OCI-M2 (cell line): ENCODE data around the gene PIAS4.

Experiments
- DNase-seq: peaks from one replicate; lab custom pipeline; 2025; ENCODE audit not compliant: unreplicated experiment; lab: John Stamatoyannopoulos, UW

Gene PIAS4

DNA sequence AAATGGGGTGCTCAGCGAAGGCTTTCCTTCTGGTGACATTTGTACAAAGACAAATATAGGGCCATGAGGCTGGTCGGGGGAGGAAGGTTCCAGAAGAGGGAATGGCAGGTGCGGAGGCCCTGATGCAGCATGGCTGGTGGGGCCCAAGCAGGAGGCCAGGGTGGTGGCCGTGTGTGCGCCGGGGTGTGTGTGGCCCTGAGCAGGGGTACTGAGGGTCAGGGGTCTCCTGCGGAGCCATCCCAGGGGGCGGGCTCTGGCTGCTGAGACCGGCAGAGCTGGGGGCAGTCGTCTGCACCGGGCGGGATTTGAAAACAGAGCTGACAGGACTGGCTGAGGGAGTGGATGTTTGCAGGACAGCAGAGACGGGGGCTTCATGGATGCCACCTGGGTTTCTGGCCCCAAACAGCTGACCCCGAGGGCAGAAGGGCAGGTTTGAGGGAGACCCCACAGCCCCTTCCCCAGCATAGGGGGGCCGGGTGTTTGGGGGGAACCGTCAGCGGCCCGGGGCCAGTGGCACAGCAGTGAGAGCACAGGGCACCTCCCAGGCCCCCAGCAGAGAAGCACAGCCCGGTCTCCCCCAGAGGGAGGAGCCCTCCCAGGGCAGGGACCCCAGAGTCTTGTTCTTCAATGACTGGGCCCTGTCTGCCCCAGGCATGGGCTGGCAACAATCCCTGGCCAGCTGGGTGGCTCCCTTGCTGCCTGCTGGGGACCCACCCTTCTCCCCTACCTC, 11.4 kb downstream of the PIAS4 start:
- DNase-seq = no peak

DNA sequence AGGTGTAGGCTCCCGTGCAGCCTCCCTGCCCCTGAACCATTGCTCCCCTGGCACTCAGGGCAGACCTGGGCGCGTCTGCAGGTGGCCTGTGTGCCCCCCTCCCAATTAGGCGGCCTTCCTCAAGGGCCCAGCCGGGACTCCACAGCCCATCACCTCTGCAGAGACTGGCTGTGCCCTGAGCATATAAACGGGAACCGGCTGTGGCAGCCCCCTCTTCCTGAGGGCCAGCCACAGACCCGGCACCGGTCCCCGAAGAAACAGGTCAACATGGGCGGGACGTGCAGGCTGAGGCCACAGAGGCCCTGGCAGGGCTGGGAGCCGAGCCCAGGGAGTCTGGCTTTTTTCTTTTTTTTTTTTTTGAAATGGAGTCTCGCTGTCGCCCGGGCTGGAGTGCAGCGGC, 12.0 kb downstream of the PIAS4 start:
- no peak for DNase-seq

DNA sequence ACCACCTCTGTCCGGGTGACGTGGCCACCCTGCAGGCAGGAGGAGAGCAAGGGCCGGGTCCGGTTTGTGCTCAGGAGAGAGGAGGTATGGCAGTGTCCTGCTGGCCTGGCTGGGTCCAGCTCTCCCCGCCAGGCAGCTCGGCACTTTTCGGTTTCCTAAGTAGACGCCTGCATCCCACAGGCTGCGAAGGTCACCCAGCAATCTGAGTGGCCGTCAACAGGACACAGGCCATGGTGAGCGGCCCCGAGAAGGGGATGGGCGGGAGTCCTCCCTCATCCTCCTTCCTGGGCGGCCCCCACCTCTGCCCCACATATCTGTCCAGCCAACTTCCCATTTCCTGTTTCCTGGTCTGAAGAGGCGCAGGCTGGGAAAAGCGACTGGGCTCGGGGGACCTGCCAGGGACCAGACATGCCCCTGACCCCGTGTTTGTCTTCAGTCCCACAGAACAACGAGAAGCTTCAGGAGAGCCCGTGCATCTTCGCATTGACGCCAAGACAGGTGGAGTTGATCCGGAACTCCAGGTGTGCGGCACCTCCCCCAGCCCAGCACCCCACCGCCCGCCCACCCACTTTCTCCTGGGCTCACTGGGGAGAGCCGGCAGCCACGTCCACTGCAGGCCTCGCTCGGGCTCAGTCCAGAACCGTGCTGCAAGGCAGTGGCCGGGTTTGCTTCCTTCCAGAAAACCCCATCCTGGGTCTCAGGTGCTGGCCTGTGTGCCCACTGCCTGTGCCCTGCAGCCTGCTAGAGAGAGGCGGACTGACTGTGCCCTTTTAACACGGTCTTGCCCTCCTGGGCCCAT, 16.3 kb downstream of the PIAS4 start:
- no peak for DNase-seq

DNA sequence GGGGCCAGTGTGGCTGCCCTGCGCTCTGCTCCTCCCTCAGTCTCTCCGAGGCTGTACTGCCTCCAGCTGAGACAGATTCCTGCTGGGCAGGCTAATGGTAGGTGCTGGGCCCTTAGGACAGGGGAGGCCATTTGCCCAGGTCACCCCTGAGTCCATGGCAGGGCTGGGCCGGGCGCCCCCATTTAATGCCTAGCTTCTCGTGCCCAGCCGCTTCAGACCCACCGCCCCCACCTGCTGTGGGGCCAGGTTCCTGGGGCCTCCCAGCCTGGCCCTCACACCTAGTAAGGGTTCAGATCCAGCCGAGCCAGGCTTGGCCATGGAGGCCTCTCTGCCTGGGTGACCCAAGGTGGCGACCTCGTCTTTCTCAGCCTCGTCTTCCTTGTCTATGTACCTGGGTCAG, 17.8 kb downstream of the PIAS4 start:
- no peak for DNase-seq

DNA sequence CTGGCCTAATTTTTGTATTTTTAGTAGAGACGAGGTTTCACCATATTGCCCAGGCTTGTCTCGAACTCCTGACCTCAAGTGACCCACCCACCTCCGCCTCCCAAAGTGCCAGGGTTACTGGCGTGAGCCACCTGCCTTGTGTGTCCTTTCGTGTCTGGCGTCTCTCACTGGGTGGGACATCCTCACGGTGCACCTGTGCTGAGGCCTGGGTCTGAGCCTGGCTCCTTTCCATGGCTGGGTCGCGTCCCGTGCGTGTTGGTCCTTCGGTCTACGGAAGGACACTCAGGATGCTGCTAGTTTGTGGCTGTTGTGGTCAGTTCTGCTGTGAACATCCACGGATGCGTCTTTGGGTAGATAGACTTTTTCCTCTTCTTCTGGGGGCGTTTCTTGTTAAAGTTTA, 19.6 kb downstream of the PIAS4 start:
- no peak for DNase-seq

DNA sequence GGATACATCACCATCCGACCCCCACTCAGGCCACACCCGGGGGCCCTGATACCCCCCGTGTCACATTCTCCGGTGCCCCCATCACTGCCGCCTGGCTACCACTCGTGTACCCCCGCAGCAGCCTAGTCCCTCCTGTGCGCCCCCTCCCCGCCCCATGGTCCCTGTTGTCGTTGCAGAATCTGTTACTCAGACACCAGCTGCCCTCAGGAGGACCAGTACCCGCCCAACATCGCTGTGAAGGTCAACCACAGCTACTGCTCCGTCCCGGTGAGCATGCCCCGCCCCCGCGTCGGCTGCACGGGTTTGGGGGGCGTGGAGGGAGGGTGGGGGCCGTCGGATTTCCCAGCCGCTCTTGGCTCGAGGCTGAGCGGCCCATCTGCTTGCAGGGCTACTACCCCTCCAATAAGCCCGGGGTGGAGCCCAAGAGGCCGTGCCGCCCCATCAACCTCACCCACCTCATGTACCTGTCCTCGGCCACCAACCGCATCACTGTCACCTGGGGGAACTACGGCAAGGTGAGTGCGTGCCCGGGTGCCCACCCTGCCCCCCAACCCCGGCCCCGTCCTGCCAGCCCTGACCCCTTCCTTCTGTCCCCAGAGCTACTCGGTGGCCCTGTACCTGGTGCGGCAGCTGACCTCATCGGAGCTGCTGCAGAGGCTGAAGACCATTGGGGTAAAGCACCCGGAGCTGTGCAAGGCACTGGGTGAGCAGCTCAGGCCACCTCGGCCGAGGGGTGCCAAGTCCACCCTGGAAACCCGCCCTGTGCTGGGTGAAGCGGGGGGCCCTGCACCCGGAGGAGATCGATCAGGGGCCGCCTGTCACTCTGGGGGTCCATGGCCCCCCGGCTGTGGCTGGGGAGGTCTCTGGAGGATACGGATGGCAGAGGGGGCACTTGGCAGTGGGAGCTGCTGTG, 21.1 kb downstream of the PIAS4 start:
- no peak for DNase-seq

DNA sequence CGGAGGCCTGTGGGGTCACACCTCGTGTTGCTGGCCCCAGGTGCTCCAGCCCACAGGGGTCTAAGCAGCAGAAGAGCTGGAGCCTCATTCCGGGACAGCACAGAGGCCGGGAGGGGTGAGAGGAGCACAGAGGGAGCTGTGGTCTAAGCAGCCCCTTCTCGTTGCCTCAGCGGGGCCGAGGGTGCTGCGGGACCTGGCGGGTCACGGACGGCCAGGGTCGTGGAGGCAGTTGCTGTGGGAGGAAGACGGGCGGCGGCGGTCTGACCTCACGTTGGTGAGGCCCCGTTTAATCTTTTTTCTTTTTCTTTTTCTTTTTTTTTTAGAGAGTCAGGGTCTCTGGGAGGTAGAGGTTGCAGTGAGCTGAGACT, 21.7 kb downstream of the PIAS4 start:
- DNase-seq = no peak

DNA sequence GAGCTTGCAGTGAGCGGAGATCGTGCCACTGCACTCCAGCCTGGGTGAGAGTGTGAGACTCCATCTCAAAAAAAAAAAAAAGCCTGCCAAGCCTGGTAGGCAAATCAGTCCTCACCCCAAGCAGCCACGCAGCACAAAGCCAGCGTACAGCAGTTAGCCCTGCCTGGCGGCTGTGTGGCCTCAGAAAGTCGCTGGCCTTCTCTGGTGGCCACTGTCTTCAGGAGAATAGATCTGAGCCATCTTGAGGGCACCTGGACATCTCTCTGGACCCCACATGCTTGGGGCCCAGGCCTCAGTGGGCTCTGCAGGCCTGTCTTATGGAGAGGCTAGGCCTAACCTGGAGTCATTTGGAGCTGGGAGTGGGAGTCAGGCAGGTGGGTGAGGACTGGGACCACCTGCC, 23.0 kb downstream of the PIAS4 start:
- no peak for DNase-seq

DNA sequence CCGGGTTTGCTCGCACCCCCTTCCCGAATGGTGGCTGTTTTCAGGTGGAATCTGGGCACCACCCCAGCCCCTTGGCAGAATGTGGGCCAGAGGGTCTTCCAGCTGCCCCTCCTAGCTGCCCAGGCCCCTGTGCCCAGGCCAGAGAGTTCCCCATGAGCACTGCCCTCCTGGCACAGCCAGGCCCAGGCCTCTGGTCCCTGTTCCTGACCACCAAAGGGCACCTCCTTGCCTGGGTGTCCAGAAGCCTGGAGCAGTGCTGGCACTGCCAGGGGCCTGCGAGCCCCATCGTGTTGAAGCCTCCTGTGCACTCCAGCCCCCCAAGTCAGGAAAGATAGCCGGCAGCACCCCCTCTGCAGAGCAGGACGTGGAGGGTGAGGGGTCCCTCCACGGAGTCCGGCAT, 23.4 kb downstream of the PIAS4 start:
- DNase-seq = no peak

DNA sequence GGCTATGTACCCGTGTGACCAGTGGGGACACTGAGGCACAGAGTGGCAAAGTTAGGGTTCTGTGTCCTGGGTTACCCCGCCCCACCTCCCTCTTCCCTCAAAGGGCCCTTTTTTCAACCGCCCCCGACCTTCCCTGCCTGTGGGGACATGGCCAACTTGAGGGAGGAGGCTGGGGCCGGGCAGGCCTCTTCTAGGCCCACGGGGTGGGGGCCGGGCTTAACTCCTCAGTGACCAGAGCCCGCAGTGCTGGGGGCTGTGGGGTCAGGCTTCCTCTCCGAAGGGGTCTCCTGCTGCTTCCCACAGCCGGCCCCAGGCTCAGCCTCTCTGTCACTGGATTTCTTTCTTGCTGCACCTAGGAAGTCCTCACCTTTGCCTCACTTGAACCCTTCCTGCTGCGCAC, 23.9 kb downstream of the PIAS4 start:
- DNase-seq = no peak

DNA sequence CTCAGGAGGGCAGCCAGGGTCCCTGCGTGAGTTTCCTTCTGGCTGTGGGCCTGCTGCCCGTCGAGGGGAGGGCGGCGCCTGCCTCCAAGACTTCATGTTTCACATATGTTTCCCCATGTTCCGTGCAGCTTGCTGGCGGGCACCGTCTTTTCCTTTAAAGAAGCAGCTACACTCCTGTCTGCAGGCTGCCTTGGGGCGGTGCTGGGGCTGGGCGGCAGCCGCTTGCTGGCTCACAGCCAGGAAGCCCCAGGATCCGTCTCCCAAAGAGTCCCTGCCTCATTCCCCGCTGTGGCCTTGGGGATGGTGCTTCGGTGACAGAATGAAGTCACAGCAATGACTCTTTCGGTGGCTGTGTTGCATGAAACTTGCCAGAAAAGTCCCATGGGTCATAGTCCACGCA, 24.9 kb downstream of the PIAS4 start:
- DNase-seq = no peak

DNA sequence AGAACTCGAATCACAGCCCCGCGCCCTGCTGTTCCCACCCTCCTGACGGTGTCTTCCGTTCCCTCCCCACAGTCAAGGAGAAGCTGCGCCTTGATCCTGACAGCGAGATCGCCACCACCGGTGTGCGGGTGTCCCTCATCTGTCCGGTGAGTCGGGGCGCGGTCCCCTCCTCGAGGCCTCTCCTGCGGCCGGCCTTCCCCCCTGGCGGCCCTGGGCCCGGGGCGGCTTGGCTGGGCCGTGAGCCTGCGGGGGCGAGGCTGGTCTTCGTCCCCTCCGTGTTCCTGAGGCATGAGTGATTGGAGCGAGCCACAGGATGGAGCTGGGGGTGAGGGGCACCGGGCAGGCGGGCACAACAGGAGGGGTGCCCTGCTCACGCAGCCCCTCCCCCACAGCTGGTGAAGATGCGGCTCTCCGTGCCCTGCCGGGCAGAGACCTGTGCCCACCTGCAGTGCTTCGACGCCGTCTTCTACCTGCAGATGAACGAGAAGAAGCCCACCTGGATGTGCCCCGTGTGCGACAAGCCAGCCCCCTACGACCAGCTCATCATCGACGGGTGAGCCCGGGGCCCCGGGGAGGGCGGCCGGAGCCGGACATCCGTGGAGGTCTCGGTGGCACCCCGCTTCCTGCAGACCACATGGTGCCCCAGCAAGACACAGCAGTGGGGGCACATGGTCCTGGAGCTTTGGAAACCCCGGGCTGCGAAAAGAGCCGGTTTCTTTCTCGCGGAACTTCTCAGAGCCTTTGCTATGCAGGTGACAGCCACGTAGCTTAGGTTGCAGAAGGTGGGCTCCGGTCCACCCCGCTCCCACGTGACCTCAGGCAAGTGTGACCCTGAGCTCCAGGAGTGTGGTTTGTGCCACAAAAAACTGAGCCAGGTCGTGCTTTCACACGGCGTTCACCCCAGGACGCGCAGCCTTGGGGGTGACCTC, 25.8 kb downstream of the PIAS4 start:
- DNase-seq = no peak

DNA sequence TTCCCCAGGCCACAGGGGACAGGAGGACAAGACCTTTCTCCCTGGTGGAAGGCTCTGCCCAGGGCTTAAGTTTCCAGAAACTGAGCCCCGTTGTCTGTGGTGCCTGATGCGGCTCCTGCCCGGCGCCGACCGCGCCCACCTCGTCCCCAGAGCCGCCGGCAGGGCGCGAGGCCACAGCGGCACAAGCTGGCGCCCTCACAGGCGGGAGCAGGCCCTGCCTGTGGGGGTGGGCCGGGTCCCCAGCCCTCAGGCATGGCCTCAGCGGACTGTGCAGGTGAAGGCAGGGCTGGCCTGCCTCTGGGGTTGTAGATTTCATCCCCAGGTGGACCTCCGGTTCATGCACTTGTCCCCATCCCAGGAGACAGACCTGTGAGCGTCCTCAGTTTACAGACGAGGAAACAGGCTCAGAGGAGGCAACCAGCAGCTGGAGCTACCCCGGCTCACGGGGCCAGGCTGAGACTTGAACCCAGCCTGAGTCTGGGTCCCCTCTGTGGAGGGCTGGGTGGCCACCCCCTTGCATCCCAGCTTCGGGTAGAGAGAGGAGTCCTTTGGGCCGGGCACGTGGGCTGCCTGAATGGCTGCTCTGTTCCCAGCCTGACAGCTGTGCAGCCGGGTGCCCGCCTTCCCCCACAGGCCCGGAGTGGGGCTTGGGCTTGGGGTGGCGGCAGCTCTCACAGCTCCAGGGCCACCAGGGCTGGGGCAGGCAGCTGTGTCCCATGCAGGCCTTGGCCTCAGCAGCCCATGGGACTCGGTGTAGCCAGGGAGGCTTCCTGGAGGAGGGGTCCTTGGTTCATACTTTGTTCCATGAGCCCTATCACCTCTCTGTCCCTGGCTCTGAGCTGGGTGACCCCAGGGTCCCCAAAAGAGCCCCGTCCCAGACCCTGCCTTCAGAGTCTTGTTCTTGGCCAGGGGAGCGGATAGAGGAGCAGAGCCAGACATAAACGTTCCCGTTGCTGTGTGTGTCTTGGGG, 26.8 kb downstream of the PIAS4 start:
- no peak for DNase-seq

DNA sequence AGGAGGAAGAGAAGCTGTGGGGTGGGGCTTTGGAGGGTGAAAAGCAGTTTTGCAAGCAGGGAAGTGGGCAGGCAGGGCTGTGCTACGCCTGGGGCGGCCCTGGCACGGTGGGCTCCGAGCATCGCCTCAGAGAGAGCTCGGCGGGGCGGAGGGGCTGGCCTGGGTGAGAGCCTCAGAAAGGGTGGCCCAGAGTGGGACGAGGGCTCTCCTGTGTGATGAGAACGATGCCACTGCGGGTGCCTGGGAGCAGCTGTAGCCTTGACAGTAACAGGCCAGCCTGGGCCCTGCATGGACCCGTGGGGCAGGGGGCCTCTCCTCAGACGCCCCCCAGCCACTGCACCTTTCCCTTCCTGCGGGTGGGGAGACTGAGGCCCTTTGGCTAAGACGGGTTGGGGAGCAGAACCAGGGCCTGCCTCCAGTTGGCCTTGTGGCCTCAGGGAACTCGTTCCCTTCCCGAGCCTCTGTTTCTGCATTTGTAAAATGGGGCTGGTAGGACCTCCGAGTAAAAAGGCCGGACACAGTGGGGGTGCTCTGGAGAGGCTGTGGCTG, 27.6 kb downstream of the PIAS4 start:
- no peak for DNase-seq

DNA sequence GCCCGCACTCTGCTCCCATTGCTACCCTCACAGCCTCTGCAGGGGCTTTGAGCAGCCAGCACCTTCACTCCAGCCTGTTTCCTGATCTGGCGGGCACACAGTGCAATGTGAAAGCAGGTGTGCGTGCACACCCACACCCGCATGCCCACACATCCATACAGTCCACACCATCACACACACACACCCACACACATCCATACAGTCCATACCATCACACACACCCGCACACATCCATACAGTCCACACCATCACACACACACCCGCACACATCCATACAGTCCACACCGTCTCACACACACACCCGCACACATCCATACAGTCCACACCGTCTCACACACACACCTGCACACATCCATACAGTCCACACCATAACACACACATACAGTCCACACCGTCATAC, 28.0 kb downstream of the PIAS4 start:
- DNase-seq = no peak

DNA sequence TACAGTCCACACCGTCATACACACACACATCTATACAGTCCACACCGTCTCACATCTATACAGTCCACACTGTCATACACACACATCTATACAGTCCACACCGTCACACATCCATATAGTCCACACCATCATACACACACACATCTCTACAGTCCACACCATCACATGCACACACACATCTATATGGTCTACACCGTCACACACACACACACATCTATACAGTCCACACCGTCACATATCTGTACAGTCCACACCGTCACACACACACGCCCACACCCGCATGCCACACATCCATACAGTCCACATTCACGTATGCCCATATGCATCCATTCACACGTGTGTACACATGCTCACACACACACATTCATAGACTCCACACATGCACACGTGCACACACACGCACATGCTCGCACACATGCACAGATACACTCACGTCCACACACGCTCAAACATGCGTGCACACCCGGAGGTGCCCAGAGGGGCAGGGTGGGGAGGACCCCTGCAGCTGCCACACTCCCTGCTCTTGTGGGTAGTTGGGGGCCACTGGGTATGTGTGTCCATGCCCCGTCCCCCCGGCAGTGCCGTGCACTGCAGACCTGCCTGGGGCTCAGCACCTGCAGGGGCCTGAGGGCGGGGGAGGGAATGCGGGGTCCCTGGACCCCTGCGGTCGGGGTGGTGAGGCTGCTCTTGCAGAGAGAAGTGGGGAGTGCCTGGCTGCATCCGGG, 29.2 kb downstream of the PIAS4 start:
- no peak for DNase-seq

DNA sequence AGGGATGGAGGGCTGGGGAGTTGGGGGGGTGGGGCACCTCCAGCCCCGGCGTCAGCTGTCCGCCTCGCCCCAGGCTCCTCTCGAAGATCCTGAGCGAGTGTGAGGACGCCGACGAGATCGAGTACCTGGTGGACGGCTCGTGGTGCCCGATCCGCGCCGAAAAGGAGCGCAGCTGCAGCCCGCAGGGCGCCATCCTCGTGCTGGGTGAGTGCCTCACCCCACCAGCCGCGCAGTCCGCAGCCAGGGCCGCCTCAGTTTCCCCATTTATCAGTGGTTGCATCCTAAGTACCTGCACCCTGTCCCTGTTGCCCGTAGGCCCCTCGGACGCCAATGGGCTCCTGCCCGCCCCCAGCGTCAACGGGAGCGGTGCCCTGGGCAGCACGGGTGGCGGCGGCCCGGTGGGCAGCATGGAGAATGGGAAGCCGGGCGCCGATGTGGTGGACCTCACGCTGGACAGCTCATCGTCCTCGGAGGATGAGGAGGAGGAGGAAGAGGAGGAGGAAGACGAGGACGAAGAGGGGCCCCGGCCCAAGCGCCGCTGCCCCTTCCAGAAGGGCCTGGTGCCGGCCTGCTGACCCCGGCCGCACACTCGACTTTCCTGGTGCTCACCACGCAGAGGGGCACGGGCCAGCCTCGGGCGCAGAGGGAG, 29.9 kb downstream of the PIAS4 start:
- no peak for DNase-seq

DNA sequence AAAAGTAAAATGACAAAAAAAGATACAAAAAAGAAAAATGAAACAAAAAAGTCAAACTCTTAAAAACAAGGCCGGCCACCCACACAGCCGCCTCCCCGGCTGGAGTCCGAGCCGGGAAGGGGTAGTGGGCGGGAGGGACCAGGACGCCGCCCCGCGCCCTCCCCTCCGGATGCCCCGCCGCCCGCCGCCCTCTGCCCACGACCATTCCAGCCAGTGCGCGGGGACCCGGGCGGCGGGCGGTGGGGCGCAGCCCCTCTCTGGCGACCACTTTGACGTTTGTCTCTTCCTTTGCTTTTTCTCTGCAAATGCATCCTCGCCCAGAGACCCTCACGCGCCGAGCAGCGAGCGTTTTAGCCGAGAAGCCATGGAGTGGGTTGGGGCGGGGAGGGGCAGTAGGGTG, 30.5 kb downstream of the PIAS4 start:
- no peak for DNase-seq
